ENCODE results near the gene DYNLT2. TPM values are rescaled to one million over a fixed set of nuclear protein-coding genes. Genes with fewer than 3 reads are reported as not detected.

The DYNLT2 gene
- total RNA-seq = 3.3 TPM

DNA sequence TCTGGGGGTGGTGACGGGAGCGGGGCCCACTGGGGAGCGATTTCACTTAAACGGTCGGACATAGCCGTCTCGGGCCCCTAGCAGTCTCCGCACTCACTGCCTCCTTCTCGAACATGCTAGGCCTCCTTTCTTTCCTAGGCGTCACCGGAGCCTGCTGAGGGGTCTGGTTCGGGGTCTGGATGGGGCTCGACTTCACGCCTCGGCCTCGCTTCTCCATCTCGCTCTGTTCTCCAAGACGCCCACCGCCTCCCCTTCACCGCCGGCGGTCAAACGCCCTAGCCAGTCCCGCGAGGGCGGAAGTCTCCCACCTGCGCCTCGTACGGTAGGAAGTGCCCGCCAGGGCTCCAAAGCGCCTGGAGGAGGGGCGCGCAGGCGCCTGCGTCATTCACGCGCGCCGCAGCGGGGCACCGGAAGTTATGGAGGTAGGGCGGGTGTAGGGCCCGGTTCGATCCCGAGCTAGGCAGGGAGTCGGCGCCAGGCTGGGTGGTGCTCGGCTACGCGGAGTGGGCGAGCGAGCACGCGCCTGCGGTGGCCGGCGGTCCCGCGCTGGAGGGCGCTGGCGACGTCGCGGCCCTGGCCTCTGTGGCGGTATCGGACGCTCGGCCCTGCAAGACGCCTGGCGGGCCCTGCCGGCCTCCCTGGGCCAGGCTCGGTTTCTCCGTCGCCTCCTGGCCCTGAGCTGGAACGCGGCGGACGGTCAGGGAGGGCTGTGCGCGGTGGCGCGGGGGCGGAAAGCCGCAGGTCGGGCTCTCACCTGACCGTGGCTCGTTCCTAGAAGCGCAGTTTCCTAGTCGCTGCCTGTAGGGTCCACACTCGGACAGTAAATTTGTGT, at the start of gene DYNLT2, which contains the start of gene ERMARD:
Gene DYNLT2, minus strand, starts transcription at position 331 of the 832 bp plus-strand sequence. Its CDS starts 114 bp downstream, at position 217.
Gene ERMARD, plus strand, starts transcription at position 381 of the 832 bp plus-strand sequence. Its CDS starts 36 bp downstream, at position 417.

DNA sequence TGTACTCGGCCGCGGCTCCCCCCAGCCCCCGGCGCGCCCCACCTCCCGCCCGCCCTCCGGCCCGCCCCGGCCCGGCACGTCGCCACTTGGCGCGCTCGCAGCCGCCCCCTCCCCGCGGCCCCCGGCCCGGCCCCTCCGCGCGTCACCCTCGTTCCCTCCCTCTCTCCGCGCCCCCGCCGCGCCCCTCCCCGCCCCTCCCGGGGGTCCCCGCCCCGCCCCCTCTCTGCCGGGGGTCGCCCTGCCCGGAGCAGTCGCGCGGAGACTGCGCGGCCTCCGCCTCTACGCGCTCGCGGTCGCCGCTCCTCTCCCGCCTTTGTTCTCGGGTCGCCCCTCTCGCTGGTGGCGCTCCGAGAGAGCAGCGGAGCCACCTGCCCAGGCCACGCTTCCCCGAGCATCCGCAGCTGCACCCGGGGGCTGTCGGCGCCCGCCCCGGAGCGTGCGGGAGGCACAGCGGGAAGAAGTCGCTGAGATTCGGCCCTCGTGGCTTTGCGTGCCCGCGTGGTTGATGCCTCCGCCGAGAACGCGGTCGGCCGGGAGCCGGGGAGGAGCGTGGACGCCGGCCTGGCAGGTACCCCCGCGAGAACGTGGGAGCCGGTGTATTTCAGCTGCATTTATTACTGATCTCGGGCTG, 26.8 kb downstream of the DYNLT2 start, which contains the start of gene PHF10:
Gene PHF10, minus strand, starts transcription at position 7 of the 631 bp plus-strand sequence. CDS start 569 bp downstream, outside the sequence.

GRCh38 chr6:169701954-169702839, 49.2 kb downstream of the DYNLT2 start, which contains the start of the genes C6orf120 and WDR27:
Gene C6orf120 (plus strand): TSS chr6:169702126. CDS start chr6:169702460, 334 bp downstream.
Gene WDR27 (minus strand): TSS chr6:169702029. CDS start chr6:169689005, 13,024 bp downstream.

Other genes starting within 250 kb of the DYNLT2 start
- 71.9 TPM for gene WDR27, start 49.5 kb downstream of the DYNLT2 start, total RNA-seq
- 37.2 TPM for gene C6orf120, start 49.4 kb downstream of the DYNLT2 start, total RNA-seq
- 43.2 TPM for gene PHF10, start 27.1 kb downstream of the DYNLT2 start, total RNA-seq
- gene ERMARD, start 50 bp upstream of the DYNLT2 start, total RNA-seq = 28.4 TPM